Measurements from ENCODE around the gene TTC39B.

Gene TTC39B

DNA sequence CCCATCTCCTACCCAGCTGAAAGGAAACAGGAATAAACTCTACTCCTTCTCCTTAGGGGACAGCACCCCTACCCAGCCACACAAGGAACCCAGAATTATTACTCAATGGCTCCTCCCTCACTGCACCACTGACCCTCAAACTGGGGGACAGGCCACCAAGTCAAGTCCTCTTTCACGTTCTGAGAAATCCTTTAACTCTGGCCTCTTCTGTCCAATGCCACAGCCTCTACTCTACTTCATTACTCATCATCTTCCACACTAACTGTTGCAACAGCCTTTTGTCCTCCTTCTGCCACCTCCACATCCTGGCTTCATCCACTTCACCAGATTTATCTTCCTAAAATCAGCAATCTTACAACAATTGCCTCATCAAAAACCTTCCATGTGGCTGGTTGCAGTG, 6.8 kb downstream of the TTC39B start:
- no peak for DNase-seq

- DNase-seq = no peak
These were observed 7.6 kb downstream of the TTC39B start for GRCh38 chr9:15299374-15299939.

GRCh38 chr9:15298362-15298761, 8.7 kb downstream of the TTC39B start:
- no peak for DNase-seq

DNA sequence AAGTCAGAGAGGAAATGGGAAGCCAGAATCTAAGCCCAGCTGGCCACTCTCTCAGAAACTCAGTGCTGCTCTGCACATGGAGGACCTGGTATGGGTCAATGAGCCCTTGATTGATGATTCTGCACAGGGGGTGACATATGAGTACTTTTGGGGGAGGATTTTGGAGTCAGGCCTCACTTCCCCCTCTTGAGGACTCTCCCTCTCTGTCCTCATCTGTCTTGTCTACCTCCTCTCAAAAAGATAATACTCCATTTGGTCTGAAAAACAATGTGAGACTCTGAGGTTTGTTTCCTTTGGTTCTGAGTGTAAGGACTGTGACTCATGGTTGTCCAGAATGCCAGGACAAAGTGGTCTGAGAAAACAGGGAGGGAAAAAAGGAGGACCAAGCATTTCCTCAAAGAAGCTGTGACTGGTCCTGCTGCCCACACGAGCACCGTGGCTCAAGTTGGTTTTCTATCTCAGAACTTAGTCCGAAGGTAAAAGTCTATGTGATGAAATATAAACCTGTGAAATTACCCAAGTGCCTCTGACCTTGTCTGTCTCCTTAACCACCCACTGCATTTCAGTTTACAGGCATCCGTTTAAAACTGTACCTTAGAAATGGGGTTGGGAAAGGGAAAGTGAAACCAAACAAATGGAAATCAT, 11.1 kb downstream of the TTC39B start:
- no peak for DNase-seq

GRCh38 chr9:15294604-15295003, 12.4 kb downstream of the TTC39B start:
- no peak for DNase-seq

DNA sequence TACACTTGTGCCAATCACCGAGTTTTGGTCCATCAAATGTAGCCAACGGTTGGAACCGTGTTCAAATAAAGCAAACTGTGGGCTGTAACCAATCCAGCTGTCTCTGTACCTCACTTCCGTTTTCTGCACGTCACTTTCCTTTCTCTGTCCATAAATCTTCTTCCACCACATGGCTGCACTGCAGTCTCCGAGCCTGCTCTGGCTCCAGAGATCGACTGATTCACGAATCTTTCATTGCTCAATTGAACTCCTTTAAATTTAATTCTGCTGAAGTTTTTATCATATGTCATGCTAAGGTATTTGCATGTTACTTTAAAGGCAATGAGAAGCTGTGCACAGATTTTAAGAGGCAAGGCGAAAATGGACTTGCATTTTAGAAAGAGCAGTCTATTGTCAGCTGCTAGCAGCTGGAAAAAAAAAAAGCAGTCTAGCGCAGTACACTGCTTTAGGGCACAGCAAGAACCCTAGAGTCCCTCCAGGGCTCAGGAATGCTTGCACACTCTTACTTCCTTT, 13.2 kb downstream of the TTC39B start:
- no peak for DNase-seq

DNA sequence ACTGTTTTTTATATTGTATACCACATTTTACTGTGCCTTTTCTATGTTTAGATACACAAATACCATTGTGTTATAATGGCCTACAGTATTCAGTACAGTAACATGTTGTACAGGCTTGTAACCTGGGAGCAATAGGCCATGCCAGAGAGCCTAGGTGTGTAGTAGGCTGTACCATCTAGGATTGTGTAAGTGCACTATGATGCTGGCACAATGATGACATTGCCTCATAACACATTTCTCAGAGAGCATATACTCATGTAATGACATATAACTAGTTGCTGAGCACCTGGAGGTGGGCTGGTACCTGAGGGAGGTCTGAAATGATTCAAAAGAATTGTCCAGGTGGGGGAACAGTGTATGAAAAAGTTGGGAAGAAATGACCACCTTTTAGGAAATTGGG, 13.9 kb downstream of the TTC39B start:
- DNase-seq = no peak

GRCh38 chr9:15289603-15290002, 17.4 kb downstream of the TTC39B start:
- no peak for DNase-seq

GRCh38 chr9:15287309-15287708, 19.7 kb downstream of the TTC39B start:
- no peak for DNase-seq

GRCh38 chr9:15286161-15286821, 20.7 kb downstream of the TTC39B start:
- no peak for DNase-seq

GRCh38 chr9:15282567-15283285, 24.3 kb downstream of the TTC39B start:
- no peak for DNase-seq

DNA sequence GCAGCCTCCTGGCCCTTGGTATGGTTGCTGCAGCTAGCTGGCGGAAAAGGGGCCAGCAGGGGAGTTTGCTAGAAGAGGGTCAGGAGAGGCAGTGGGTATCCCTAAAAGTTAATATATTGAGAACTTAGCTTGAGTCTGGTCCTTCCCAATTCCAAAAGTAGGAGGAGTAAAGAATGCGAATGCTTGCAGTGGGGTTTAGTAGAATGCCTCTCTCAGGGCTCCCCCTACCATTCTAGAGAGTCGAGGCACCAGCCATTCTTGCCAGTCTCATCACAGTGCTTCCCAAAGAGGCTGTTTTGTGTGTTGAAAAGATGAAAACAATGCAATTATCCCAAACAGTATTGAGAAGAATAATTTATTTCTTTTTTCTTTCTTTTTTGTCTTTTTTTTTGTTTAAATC, 26.4 kb downstream of the TTC39B start:
- DNase-seq = no peak

GRCh38 chr9:15278839-15279238, 28.2 kb downstream of the TTC39B start:
- DNase-seq = no peak

- no peak for DNase-seq
These were observed 28.8 kb downstream of the TTC39B start for GRCh38 chr9:15278091-15278687.

DNA sequence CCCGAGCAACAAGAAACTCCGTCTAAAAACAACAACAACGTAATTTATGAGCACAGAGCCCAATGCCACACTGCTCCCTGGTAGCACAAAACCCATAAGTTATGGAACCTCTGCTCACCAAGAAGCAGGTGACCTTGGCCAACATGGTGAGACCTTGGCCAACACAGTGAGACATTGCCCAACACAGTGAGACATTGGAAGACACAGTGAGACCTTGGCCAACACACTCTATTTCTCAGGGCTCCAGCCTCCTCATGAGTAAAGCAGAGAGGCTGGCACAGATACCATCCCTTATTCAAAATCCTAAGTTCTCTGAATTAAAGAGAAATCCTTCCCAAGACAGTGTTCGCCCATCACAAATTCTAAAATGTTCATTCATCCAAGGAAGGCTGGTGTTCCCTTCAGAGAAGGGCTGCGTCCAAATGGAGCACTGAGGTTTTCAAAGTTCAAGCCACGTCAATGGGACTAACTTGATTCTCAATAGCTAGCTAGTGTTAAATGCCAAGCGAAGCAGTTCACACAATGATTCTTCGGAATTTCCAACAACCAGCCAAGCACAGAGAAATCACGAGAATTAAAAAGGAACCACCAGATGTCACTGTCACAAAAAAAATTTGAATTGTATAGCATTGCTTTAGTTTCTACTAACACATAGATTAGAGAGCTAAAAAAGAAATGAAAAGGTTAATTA, 29.5 kb downstream of the TTC39B start:
- no peak for DNase-seq

GRCh38 chr9:15276328-15276938, 30.6 kb downstream of the TTC39B start:
- peak; percentile 71 for DNase-seq

DNA sequence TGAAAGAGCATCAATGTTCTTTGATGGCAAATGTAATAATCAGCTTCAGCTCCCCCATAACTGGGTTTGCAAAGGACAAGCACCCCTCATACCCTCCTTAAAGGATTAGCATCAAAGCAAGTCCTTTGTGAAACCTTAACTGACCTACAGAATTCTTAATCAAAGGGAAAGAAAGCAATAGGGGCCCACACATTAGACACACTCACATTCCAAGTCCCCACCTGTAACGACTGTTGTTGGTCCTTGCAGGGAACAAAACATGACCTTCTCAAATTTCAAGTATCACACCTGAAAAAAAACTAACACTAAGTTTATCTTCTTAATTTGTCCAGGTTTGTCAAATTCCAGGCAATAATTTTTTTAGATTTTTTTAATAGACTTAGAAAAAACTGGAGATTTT, 32.6 kb downstream of the TTC39B start:
- DNase-seq = no peak

DNA sequence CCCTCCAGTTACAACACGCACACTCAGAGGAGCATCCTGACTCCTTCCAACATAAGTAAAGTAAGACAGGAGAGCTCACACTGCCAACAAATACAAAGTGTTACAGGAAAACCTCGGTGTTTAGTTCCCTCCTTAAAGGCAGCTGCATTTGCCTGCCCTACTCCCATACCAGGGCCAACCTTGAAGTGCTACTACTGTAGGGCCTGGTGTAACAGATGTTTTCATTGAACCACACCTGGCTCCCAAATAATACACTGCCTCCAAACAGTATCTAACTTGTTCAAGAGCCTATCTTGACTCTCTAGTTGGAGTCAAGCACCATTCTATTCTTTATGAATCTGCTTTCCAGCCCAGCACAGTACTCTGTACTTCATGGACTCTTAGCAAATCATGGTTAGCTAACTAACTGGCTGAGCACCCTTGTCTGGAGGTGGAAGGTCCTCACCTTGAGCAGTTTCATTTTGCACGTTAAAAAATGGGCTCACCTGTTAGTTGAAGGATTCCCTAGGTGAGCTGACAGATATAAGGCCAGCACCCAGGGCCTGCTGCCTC, 34.6 kb downstream of the TTC39B start:
- DNase-seq = no peak

DNA sequence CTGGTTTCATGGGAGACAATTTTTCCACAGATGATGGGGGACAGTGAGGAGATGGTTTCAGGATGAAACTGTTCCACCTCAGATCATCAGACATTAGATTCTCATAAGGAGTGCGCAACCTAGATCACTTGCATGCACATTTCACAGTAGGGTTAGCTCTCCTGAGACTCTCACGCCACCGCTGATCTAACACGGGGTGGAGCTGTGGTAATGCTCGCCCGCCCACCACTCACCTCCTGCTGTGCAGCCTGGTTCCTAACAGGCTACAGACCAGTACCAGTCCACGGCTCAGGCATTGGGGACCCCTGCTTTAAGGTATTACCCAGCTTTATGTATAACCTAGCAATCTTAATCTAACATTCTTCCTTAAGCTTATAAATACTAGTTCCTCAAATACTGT, 35.6 kb downstream of the TTC39B start:
- no peak for DNase-seq

DNA sequence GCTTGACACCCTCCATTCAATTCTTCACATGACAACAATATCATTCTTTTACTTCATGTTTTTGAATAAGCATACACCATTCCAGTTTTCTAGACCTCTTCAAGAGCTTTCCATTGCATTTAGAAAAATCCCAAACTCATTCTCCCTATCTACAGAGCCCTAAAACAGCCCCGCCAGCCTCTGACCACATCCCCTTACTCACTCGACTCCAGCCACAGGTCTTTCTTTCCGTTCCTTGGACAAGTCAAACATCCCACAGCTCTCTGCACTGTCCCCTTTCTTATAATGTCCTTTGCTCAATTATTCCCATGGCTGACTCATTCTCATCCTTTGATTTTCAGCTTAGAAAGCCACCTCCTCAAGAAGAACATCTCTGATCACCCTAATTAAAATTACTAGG, 38.2 kb downstream of the TTC39B start:
- DNase-seq = no peak

DNA sequence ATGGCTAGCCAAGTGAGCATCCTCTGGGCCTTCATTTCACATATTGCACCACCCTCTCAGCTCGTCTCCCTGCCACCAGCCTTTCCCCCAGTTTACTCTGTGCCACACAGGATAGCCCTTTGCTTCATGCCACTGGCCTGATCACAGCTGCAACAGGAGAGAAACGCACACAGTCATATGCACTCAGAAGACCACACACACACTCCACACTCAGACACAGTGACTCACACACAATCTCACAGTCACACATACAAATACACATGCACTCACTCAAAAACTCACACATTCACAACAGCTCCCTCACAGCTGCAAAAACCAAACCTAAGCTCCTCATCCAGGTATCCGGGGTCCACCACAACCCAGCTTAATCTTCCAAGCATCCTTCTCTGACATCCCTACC, 38.7 kb downstream of the TTC39B start:
- DNase-seq = no peak

- DNase-seq = no peak
These were observed 42.1 kb downstream of the TTC39B start for GRCh38 chr9:15264918-15265317.
